Epithelial cell of prostate (primary cell): ENCODE measurements around the gene AP3S1.
A peak's percentile ranks its signal among the peaks of the same experiment; 100 is the strongest.

ENCODE experiments used
- DNase-seq: peaks from one replicate; pipeline ENCODE4 v3.0.0-alpha.2; 2011; ENCODE audit warnings: low read depth, low spot score
- H3K27ac ChIP-seq: fragments of 450-650 bp; 2 replicates; pipeline ENCODE4 v1.5.1; 2017; ENCODE audit warnings: mild to moderate bottlenecking

Gene AP3S1

DNA sequence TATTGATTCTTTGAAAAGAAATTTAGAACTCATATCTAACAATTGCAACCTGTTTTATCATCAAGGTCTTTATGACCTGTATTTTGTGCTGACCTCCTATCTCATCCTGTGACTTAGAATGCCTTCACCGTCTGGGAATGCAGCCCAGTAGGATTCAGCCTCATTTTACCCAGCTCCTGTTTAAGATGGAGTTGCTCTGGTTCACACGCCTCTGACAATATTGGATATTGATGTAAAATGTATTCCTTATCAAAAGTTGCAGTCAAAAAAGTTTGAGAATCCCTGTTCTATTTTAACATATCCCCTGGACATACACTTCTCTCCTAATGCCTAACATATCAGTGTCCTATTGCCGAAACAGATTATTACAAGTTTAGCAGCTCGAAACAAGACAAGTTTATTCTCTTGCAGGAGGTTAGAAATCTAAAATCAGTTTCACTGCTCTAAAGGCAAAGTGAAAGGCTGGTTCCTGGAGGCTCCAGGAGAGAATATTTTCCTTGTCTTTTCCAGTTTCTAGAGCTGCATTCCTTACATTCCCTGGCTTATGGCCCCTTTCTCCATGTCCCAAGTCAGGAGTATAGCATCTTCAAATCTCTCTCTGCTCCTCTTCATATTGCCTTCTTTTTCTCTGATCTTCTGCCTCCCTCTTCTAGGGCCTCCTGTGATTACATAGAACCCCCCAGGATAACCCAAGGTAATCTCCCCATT lies 89.0 kb downstream of the AP3S1 start:
- DNase-seq: no peak
- no peak overlapping the region for H3K27ac ChIP-seq

DNA sequence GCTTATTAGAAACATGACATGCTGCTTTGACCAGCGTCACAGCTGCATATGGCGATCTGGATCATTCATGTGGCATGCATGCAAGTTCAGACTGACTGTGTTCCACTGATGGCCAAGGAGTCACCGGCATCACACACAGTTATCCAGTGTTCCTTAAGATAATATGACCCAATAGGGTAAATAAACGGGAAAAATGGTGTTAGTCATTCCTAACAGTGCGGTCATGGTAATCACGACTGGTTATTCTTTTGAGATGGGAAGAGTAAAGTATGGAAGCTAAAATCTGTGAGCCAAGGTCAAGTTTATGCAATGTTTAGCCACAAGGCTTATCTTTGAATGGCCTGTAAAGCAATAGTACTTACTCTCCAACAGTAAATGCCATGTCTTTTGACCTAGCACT lies 91.3 kb downstream of the AP3S1 start:
- H3K27ac ChIP-seq: no peak overlapping the region
- no peak for DNase-seq

DNA sequence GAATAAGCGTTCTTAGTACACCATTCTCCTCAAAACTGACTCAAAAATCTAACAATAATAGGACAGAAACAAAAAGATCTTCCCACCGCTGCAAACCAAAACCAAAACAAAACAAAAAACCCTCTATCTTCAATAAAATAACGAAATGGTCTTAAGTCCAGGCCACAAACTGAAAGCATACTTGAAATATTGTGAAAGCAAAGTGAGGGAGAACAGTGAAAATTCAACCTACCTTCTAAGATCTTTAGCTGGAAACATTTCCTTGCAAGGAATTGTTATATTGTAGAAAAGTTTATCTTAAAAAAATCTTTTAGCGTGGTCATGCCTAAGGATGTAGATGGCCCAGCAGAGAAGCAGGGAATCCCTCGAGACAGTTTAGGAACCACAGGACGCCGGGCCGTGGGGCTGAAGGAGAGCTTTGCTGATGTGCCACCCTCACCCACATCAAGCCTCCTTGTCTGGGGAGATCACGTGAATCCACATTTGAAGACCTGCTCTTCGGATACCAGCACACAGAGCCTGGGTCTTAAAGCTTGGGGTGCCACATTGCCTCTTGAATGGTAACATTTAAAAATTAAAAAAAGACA lies 92.7 kb downstream of the AP3S1 start:
- H3K27ac ChIP-seq: no peak overlapping the region
- DNase-seq: no peak

DNA sequence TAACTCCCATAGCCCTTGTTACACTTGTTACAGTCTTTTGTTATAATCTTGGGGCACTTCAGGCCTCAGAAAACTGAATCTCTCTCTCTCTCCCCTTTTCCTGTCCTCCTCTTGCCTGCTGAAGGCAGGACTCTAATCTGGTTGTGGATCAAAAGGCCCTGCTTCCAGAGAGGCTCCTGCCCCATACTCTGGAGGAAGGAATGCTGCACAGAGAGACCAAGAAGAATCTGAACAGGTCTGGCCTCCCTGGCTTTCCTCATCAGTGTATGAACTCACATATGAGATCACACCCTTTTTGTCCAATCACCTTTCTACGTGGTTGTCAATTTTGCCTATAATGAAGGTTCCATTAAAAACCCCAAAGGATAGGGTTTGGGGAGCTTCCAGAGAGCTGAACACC lies 94.3 kb downstream of the AP3S1 start:
- no peak overlapping the region for H3K27ac ChIP-seq
- DNase-seq: no peak

DNA sequence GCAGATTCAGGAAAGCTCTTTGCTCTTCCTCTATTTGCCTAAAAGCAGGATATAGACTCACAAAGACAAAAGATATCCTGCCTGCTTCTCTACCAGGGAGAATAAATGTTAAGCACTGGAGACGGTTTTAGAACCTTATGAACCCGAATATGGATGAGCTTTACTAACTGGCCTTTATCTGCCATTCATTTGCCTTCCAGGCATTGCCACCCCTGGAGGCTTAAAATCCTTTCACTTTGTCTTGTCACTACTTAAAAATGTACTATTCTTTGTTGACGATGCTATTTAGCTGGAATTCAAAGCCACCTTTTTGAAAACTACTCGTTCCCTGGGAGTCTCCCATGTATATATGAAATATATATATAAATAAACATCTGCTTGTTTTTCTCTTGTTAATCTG lies 97.3 kb downstream of the AP3S1 start:
- no peak overlapping the region for H3K27ac ChIP-seq
- no peak for DNase-seq

DNA sequence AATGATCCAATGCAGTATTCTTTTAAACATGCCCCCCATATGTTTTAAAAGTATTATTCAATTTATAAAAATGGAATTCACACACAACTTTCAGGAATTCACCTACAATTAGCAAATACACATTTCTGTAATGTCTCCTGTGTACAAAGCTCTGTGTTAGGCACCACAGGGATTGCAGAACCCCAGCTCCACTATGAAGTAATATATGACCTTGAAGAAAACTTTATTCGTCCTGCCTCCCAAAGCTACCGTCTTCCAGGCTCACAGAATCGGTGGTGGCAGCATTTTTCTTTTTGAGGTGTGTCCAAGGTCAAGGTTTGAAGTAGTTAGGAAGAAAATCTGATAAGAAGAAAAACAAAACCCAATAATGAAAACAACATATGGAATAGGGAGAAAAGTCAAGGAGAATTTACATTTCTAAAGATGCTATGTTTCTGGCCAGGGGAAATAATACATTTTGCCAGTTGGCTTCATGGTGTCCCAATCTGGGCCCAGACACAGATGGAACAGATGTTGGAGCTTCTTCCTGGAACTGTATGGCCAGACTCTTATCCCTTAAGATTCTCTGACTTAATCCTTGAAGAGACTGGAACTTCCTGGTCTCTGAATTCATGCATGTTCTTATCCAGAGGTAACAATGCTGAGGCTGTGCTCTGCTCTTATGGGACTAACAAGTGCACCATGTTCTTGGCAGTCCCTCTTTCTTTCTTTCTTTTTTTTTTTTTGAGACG lies 98.5 kb downstream of the AP3S1 start:
- DNase-seq: no peak
- peak overlapping the region; percentile 81 for H3K27ac ChIP-seq

DNA sequence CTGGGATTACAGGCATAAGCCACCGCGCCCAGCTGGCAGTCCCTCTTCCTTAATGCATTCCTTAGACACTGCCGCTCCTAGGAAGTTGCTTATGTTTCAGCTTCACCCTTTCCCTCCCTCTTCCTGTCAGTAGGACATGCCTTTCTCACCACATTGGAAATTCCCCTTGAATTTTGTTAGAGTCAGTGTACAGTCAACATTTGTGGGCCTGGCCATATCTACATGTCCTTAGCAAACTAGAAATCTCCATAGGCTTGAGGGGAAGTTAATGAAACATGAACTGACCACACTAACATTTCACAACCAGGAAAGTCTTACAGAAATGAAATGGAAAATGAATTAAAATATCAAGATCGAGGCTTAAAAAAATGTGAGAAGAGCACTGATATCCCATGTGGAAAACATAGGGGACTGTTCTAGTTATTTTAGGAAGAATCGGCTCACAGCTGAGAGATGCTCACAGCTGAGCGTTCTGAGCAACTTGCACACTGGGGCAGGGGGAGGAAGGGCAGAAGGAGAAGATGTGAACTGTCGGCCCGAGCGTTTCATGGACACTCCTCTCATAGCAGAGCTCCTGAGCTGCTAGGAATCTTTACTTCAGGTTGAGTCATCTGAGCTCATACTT lies 99.4 kb downstream of the AP3S1 start:
- peak; percentile 60 for DNase-seq

DNA sequence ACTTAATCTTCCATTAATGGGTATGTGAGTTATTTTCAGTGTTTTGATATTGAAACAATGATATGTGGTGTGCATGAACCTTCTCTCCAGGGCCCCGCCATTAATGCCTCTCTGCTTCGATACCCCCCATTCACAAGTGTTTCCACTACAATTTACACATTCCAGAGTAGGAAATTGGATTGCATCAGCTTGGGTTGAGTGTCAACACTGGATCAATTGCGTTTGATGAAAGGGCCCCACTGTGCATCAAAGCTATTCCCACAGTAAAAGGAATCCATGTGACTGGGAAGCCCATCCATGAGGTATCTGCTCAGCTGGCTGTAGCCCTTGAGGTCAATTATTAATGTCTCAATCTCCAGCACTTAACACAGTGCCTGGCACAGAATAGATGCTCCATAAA lies 102.8 kb downstream of the AP3S1 start:
- H3K27ac ChIP-seq: no peak overlapping the region
- no peak for DNase-seq

More for the DNA sequence above, 99.4 kb downstream of the AP3S1 start:
- H3K27ac ChIP-seq: peak overlapping the region; percentile 81

DNA sequence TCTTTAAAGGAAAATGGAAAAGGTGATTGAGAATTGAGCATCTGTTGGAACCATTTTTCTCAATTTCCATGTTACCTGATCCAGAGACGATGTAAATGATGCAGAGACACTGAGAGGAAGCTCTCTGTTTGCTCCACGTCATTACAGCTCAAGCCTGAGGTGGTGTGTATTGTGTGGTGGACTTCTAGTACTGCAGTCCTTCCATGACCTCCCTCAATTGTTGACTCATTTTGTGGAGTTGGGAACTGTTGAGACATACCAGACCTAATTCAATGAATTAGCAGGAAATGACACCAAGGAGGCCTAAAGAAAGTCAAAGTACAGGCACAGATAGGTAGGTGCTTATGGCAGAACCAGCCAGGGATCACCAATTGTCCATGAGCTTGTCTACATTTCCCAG lies 104.9 kb downstream of the AP3S1 start:
- peak overlapping the region; percentile 21 for H3K27ac ChIP-seq

DNA sequence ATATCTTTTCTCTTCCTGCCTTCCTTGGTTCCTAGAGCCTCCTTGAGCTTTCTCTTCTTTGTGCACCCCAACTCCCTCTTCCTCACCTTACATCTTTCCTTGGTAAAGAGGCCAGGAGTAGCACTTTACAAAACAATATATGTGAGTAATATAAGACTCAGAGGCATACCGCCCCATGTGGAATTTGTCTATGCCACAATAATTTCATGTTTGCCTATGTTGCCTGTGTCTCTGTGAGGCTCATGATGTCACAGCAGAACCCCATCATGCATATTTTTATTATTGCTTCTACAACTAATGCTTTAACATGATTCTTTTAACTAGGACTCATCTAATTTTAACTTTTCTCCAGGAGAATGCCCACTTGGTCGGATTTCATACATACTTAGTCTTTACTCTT lies 105.5 kb downstream of the AP3S1 start:
- peak overlapping the region; percentile 21 for H3K27ac ChIP-seq
- DNase-seq: no peak

More for the DNA sequence above, 104.9 kb downstream of the AP3S1 start:
- DNase-seq: no peak

DNA sequence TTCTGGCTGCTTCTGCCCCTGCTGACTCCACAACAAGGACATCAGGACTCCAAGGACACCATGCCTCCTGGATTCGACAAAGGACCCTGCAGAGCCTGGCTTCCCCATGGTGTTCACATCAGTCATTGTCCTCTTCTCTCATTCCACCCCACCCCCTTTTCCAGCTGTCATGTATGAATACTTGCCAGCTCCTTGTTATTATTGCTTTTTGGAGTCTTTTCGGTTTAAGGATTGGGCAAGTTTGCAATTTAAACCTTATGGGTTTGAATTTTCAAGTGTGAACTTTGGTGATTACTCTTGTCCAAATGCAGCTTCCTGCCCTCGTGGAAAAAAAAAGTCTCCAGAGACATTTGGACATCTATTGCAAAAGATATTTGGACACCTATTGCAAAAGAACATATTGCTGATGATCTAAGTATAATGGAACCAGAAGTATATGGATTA lies 106.4 kb downstream of the AP3S1 start:
- H3K27ac ChIP-seq: no peak overlapping the region
- no peak for DNase-seq

DNA sequence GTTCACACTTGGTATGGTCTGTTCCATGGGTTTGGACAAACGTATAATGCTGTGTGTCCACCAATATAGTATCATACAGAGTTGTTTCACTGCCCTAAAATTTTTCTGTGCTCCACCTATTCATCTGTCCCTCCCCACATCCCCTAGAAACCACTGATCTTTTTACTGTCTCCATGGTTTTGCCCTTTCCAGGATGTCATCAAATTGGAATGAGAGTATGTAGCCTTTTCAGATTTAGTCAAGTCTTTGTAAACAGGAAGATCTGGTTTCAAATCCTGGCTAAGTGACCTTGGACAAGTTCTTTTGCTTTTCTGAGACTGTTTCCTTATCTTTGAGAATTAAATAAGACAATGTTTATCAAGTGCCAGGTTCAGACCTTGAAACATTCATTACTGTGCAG lies 107.4 kb downstream of the AP3S1 start:
- no peak overlapping the region for H3K27ac ChIP-seq
- no peak for DNase-seq

DNA sequence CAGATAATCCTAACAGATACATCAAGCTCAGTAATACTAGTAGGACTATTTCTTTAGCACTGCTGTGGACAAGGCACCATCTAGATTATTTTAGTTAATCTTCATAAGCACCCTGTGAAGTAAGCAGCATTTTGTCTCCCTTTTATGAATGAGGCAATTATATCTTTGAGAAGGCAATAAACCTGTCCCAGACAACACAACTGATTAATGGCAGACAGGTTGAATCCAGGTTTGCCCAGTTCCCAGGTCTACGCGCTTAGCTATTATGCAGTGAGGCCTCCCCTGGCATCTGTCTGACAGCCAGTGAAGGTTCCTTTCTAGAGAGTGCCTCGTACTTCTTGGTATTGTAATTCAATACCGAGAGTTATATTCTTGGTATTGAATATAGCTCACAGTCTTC lies 110.9 kb downstream of the AP3S1 start:
- no peak for DNase-seq
- no peak overlapping the region for H3K27ac ChIP-seq

DNA sequence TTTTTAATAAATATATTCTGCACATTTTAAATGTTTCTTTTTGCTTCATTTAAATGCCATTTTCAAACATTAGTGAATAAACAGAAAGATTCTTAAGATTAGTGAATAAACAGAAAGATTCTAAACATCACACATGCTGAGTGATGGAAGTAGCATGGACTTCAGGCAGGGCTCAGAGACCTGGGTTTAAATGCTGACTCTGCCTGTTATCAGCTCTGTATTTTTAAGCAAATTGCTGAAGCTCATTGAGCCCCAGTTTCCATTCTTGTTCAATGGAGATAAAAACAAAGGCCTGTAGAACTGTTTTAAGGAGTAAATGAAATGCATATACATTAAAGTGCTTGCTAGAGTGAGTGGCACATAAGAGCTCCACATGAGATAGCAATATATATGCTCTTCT lies 112.4 kb downstream of the AP3S1 start:
- no peak for DNase-seq
- no peak overlapping the region for H3K27ac ChIP-seq

DNA sequence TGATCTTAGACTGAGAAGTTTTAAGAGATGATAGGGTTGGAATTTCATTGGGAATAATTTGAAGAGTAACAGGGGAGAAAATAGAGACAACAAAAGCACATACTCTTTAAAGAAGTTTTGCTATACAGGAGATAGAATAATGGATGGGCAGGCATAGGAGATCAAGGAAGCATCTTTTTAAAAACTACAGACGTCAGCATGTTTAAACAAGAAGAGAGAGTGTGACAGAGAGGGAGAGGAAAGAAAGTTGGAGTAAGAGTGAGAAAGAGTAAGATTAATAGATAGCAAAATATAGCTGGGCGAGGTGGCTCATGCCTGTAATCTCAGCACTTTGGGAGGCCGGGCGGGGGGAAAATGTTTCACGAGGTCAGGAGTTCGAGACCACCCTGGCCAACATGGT lies 115.2 kb downstream of the AP3S1 start:
- DNase-seq: no peak
- no peak overlapping the region for H3K27ac ChIP-seq

DNA sequence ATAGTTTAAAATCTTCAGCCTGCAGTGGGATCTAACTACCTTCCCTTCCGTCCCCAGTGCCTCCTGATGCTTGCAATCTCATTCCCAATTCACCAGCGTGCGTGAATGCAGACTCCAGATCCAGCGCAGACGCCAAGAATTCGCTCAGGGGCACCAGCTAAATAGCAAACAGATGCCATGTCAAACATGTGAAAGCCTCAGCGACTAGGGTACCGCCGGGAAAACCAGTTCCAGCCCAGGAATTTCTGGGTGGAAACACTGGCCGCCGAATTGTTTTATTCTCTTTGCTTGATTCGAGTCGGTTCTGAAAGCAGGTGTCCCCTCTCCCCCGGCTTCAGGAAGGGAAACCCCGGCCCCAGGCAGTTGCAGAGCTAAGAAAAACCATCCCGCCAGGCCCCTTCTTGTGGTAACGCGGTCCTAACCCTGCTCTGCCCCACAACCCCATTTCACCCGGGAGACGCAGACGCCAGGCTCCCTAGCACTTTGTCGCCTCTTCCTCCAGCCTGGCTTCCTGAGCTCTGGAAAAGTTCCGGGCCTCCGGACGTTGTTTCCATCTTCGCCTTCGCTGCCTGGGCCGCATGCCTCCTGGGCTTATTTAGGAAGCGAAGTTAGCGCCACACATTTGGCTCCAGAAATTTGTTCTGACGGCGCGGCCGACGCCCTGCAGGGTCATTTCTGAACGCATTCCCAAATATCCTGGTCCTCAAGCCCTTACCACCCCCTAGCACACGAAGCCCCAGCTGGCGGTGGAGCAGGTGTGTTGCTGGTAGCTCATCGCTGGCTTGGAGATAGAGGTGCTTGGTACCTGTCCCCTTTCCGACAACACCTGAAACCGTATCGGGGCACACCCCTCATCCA lies 119.9 kb downstream of the AP3S1 start:
- no peak overlapping the region for H3K27ac ChIP-seq
- DNase-seq: no peak

DNA sequence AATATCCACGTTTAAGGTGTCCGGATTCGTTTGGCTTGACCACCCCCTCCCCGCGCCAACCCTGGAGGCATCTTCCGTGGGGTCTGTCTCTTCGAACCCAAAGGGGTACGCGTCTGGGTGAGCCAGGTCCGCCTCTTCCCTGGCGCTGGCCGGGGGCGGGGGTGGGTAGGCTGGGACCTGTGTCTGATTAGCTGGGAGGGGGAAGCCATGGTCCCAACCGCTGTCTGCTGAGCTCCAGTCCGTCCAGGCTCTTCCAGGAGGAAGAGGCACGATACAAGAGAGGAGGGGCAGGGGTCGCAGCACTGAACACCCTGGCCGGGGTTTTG lies 120.5 kb downstream of the AP3S1 start, which contains the start of gene LVRN:
Gene LVRN (plus strand): TSS at position 237 of the 326 bp plus-strand sequence. CDS start 143 bp downstream, outside the sequence.
- no peak within 1 kb of the TSS for H3K27ac ChIP-seq
- no peak for DNase-seq

DNA sequence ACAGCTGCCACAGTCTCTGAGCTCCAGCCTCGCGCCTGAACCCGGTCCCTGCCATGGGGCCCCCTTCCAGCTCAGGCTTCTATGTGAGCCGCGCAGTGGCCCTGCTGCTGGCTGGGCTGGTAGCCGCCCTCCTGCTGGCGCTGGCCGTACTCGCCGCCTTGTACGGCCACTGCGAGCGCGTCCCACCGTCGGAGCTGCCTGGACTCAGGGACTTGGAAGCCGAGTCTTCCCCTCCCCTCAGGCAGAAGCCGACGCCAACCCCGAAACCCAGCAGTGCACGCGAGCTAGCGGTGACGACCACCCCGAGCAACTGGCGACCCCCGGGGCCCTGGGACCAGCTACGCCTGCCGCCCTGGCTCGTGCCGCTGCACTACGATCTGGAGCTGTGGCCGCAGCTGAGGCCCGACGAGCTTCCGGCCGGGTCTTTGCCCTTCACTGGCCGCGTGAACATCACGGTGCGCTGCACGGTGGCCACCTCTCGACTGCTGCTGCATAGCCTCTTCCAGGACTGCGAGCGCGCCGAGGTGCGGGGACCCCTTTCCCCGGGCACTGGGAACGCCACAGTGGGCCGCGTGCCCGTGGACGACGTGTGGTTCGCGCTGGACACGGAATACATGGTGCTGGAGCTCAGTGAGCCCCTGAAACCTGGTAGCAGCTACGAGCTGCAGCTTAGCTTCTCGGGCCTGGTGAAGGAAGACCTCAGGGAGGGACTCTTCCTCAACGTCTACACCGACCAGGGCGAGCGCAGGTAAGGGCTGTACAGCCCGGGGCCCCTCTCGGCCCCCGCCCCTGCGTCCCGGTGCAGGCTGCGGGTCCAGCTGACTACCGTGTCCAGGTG lies 121.0 kb downstream of the AP3S1 start:
- H3K27ac ChIP-seq: no peak overlapping the region
- no peak for DNase-seq

DNA sequence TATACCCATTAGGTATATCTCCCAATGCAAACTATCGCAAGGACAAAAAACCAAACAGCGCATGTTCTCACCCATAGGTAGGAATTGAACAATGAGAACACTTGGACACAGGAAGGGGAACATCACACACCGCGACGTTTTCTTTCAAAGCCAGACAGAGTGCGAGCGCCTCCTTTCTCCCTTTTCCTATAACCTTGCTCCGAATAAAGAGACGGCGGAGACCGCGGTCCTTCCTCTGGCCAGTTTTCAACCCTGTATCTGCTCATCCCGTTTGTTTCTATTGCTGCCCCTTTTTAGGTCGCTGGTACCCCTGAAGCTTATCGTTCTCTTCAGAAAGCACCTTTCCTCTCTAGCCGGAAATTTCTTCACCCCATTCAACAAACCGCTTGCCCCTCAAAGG lies 121.8 kb downstream of the AP3S1 start:
- DNase-seq: no peak
- no peak overlapping the region for H3K27ac ChIP-seq
